Ovary (tissue), 9 donors: ENCODE results near the gene RIC8B. TPM values are rescaled to one million over a fixed set of nuclear protein-coding genes. Genes with fewer than 3 reads are reported as not detected.

Experiments used
- DNase-seq, 5 donors: peaks; one replicate each; pipeline ENCODE4 v3.0.0-alpha.2; 2019 to 2020
- H3K27ac ChIP-seq, 2 donors: fragments of 200-600 bp; one replicate each; pipeline versions ENCODE4 v1.5.1 to v1.8.0; 2019 to 2022
- H3K27me3 ChIP-seq: fragments of 200-600 bp; one replicate; pipeline ENCODE4 v1.8.0; 2022
- H3K36me3 ChIP-seq: fragments of 200-600 bp; sonication (generic); one replicate; pipeline ENCODE4 v1.5.1; 2019
- H3K4me1 ChIP-seq: one replicate; pipeline ENCODE4 v1.8.1; 2013; ENCODE audit warnings: mild to moderate bottlenecking, moderate library complexity; ENCODE audit not compliant: insufficient read depth
- H3K4me3 ChIP-seq: fragments of 200-600 bp; sonication (generic); one replicate; pipeline ENCODE4 v1.5.1; 2017
- H3K9me3 ChIP-seq, 2 donors: fragments of 200-600 bp in 1 of 2; sonication (generic) in 1 of 2; one replicate each; pipeline versions ENCODE4 v1.5.1 to v1.8.1; 2013 to 2019; ENCODE audit warnings: mild to moderate bottlenecking in 1 of 2, moderate library complexity in 1 of 2
- EP300 ChIP-seq: sonication (generic); formaldehyde crosslinking; IDR thresholded peaks from one replicate; pipeline ENCODE4 v1.6.1; 2017; ENCODE audit warnings: antibody characterized with exemption
- POLR2A ChIP-seq: fragments of 450-650 bp; IDR thresholded peaks from one replicate; pipeline ENCODE4 v1.6.1; 2017; ENCODE audit warnings: antibody characterized with exemption, mild to moderate bottlenecking, moderate library complexity
- WGBS, 3 donors: extraction: QIAGEN DNeasy Blood & Tissue Kit in 1 of 3; methylation state at CpG; one replicate each; pipeline versions ENCODE4 v1.1.5 to v1.1.7; 2013 to 2017; 5-methylcytosine and 5-hydroxymethylcytosine counted together
- intact Hi-C, 4 donors: fragments of 100-400 bp; cut with DNase I; formaldehyde crosslinking; loops; one replicate each; pipeline versions ENCODE4 v1.11.0 to v1.15.1; 2022 to 2023
- polyA plus RNA-seq, 2 donors: library from polyadenylated mRNA; stranded (reverse); fragments of 200-250 nt in 1 of 2; fragments of 350-450 nt in 1 of 2; fragmentation: Illumina TruSeq in 1 of 2; extraction: RNeasy Lipid Tissue Mini Kit (QIAGEN cat#74804) in 1 of 2; gene quantifications; one replicate each; pipeline ENCODE4 v1.2.3, GENCODE V29; 2013 to 2014
- total RNA-seq, 7 donors: library from RNA; depleted of rRNA in 2 of 7; stranded (reverse); fragments of >200 nt in 2 of 7; fragmentation: NEBNext Ultra II Directional in 3 of 7; extraction: Animal tissue kit (Norgen Biotek cat#: 25700) in 3 of 7; gene quantifications; one replicate each; pipeline versions ENCODE4 v1.1.0 to v1.2.4, GENCODE V29; 2016 to 2023
- TF ChIP-seq, protein P1 (sequence below), 3 donors: fragments of 450-650 bp in 2 of 3; fragments of 200-600 bp in 1 of 3; IDR thresholded peaks; one replicate each; pipeline versions ENCODE4 v1.5.1 to v1.8.0; 2016 to 2022; ENCODE audit warnings: antibody characterized with exemption in 3 of 3, mild to moderate bottlenecking in 1 of 3
- donor health status: DM: no; HTN: no; CAD: no; lungs with moderate emphysema.
- donor health status: DM: no; HTN: no; CAD: no.
- donor health status: Bipolar disorder and iron deficiency.
- donor health status: DM: yes; HTN: yes; CAD: no.
- donor health status: DM: no; HTN: no; CAD: no.
- donor health status: DM: yes; HTN: yes; CAD: no.

RIC8B gene
- total and polyA plus RNA-seq, 9 donors, result 6.9 to 26.7 (median 16.3) TPM

DNA sequence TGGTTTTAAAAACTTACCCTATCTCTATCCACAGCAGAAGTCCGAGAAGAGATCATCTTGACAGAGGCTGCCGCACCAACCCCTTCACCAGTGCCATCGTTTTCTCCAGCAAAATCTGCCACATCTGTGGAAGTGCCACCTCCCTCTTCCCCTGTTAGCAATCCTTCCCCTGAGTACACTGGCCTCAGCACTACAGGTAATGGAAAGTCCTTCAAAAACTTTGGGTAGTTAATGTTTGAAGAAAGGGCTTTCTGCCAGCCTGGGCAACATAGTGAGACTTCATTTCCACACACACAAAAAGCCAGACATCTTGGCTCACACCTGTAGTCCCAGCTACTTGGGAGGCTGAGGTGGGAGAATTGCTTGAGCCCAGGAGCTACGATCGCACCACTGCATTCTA, 41.6 kb upstream of the RIC8B start:
- WGBS, 3 donors, result 80 to 93% (median 80%) methylated on average over 5 of the region's 5 CpGs
- H3K4me3 ChIP-seq, result no peak overlapping the region
- TF ChIP-seq, protein P1, sequence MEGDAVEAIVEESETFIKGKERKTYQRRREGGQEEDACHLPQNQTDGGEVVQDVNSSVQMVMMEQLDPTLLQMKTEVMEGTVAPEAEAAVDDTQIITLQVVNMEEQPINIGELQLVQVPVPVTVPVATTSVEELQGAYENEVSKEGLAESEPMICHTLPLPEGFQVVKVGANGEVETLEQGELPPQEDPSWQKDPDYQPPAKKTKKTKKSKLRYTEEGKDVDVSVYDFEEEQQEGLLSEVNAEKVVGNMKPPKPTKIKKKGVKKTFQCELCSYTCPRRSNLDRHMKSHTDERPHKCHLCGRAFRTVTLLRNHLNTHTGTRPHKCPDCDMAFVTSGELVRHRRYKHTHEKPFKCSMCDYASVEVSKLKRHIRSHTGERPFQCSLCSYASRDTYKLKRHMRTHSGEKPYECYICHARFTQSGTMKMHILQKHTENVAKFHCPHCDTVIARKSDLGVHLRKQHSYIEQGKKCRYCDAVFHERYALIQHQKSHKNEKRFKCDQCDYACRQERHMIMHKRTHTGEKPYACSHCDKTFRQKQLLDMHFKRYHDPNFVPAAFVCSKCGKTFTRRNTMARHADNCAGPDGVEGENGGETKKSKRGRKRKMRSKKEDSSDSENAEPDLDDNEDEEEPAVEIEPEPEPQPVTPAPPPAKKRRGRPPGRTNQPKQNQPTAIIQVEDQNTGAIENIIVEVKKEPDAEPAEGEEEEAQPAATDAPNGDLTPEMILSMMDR (IDR thresholded peaks at IDR 0.05), result no peak
- TF ChIP-seq POLR2A, result no peak
- TF ChIP-seq EP300, result no peak
- H3K9me3 ChIP-seq, result no peaks in the 10 kb centered on the region
- H3K27ac ChIP-seq, result no peak overlapping the region
- no peaks in the 10 kb centered on the region for H3K36me3 ChIP-seq
- intact Hi-C loops, result no loop called here
- H3K27me3 ChIP-seq, result no peaks in the 10 kb centered on the region
- no peaks in the 10 kb centered on the region for H3K4me1 ChIP-seq
- DNase-seq, result no peak

DNA sequence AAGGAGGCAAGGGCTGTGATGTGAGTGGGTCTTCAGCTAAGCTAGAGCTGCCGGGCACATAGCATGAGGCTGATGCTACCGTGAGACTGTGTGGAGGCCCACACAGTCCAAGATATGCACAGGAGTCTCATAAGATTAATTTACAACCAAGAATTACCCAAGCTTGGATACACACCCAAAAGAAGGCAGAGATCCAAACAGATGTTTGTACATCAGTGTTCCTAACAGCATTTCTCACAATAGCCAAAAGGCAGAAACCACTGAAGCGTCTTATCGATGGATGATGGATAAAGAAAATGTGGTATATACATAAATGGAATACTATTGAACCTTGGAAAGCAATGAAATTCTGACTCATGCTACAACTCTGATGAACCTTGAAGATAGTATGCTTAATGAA, 40.8 kb upstream of the RIC8B start:
- Histone ChIP-seq H3K4me1 (no peaks in the 10 kb centered on the region), H3K4me3 (no peak overlapping the region), H3K9me3 (no peaks in the 10 kb centered on the region), H3K27me3 (no peaks in the 10 kb centered on the region), H3K27ac (no peak overlapping the region), H3K36me3 (no peaks in the 10 kb centered on the region)
- TF ChIP-seq, protein P1 (IDR thresholded peaks at IDR 0.05), result no peak
- TF ChIP-seq EP300 (no peak), POLR2A (no peak)
- 64 to 76% (median 68%) methylated on average over 4 of the region's 4 CpGs for WGBS, 3 donors
- DNase-seq, result no peak
- intact Hi-C loops, result no loop called here

DNA sequence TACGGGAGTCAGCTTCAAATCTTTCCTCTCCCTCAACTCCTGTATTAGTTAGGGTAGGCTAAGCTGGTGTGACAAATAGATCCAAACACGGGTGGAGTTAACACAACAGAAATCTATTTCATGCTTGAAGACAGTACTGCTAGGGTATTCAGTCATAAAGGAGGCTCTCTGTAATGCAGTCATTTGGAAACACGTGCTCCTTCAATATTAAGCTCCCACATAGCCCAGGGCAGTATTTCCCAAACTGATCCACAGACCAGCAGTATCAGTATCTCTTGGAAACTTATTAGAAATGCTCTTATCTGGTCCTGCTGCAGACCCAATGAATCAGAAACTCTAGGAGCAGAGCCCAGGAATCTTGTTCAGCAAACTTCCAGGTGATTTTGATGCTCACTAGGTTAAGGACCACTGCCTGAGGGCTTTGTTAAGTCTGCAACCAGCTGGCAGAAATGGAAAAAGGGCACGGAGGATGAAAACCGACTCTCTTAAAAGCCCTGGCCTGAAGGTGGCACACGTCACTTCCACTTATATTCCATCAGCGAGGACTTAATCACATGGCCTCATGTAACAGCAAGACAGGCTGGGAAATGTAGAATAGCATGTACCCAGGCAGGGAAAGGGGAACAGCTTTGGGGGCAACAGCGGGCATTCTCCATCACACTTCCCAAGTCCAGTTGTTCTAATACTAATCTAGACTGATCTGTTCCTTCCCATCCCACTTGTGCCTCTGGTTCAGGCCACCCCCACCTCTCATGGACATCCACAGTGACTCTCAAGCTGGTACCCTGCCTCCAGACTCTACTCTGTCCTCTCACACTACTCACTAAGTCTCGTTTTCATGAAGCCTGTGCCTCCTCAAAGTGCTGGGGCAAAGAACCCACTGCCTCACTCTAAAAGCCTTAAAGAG, 38.2 kb upstream of the RIC8B start:
- Histone ChIP-seq H3K4me1 (no peaks in the 10 kb centered on the region), H3K27me3 (no peaks in the 10 kb centered on the region), H3K27ac (no peak overlapping the region), H3K4me3 (no peak overlapping the region), H3K36me3 (no peaks in the 10 kb centered on the region), H3K9me3 (no peaks in the 10 kb centered on the region)
- DNase-seq, result no peak
- intact Hi-C loops, result no loop called here
- WGBS, 3 donors, result 72 to 79% (median 75%) methylated on average over 9 of the region's 9 CpGs
- TF ChIP-seq POLR2A (no peak), EP300 (no peak)
- TF ChIP-seq, protein P1 (IDR thresholded peaks at IDR 0.05), result no peak

DNA sequence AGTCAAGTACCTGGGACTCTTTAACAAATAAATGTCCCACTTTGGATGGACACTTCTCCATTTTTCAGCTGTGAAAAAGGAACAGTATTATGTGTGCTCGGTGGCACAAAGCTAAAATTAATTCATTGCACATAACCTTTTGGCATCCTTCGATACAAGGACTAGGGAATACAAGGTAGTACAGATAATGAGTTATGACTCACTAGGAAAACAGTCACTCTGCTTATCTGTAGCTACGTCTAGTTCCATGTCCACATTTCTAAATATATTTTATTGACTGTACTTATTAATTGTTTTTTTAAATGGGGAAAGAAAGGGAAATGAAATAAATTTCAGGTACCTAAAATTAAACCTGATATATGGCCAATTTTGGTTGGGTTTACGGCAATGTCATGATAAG, 35.2 kb upstream of the RIC8B start:
- no peaks in the 10 kb centered on the region for H3K36me3 ChIP-seq
- H3K4me1 ChIP-seq, result no peaks in the 10 kb centered on the region
- H3K27me3 ChIP-seq, result no peaks in the 10 kb centered on the region
- DNase-seq, result no peak
- intact Hi-C loops, result no loop called here
- no peak overlapping the region for H3K27ac ChIP-seq
- H3K9me3 ChIP-seq, result no peaks in the 10 kb centered on the region
- H3K4me3 ChIP-seq, result no peak overlapping the region
- WGBS, 3 donors, result 36 to 38% (median 38%) methylated on average over 4 of the region's 4 CpGs
- TF ChIP-seq POLR2A, result no peak
- TF ChIP-seq, protein P1 (IDR thresholded peaks at IDR 0.05), result no peak
- TF ChIP-seq EP300, result no peak
